Spinal cord (tissue), 4 donors: ENCODE results near the gene NBPF20. TPM values are rescaled to one million over a fixed set of nuclear protein-coding genes. Genes with fewer than 3 reads are reported as not detected.

Experiments
- polyA plus RNA-seq, 2 donors: library from polyadenylated mRNA; unstranded; fragments of 120-200 nt; gene quantifications; one replicate each; pipeline ENCODE4 v1.2.1, GENCODE V29; 2013; ENCODE audit not compliant: insufficient read length in 2 of 2
- small RNA-seq: library from RNA; depleted of rRNA; stranded (forward); fragments of <200 nt; gene quantifications from one replicate; pipeline ENCODE3, GENCODE V24; 2014; ENCODE audit warnings: low replicate concordance
- total RNA-seq, 2 donors: library from RNA; depleted of rRNA in 1 of 2; stranded (reverse); fragments of 120-200 nt in 1 of 2; fragments of >200 nt in 1 of 2; gene quantifications; one replicate each; pipeline versions ENCODE4 v1.2.3 to v1.2.4, GENCODE V29; 2013 to 2014

Gene NBPF20
- total and polyA plus RNA-seq, 4 donors, result 3.2 to 7.3 (median 4.7) TPM

Small RNA genes within 50 kb of the gene (small RNA-seq; reads per million reads assigned to genes)
- 0.22 reads per million, percentile 11 among the genes with 10 or more reads in this experiment for gene RF00003

Other genes starting within 250 kb of the NBPF20 start
- gene PPIAL4D, start 183.4 kb downstream of the NBPF20 start, total RNA-seq, result not detected
- not detected for gene PPIAL4D, start 183.4 kb downstream of the NBPF20 start, polyA plus RNA-seq
- gene GPR89A, start 182.4 kb upstream of the NBPF20 start, total RNA-seq, result 10 to 100 TPM; 37.4 to 48.1 TPM
- 10 to 100 TPM; 28.3 TPM for gene GPR89A, start 182.4 kb upstream of the NBPF20 start, polyA plus RNA-seq